Epithelial cell of esophagus (primary cell): ENCODE results near the gene SEC62.
A peak's percentile ranks its signal among the peaks of the same experiment; 100 is the strongest.

Experiments used
- DNase-seq: peaks from one replicate; pipeline ENCODE4 v3.0.0; 2010; ENCODE audit warnings: low read depth
- H3K4me3 ChIP-seq: 2 replicates; pipeline ENCODE4 v1.5.1; 2011; ENCODE audit warnings: mild to moderate bottlenecking, low read length, control low read depth
- TF ChIP-seq, protein P1 (sequence below): IDR thresholded peaks from 2 replicates; pipeline ENCODE4 v1.5.1; 2011; ENCODE audit warnings: low read depth, mild to moderate bottlenecking, low read length, control low read depth, inconsistent platforms; ENCODE audit not compliant: insufficient read depth; ENCODE audit errors: missing control alignments

Gene SEC62

GRCh38 chr3:169966428-169966950, at the start of gene SEC62:
TSS of gene SEC62 (plus strand) at chr3:169966807. CDS start at chr3:169966823, 16 bp downstream.
- H3K4me3 ChIP-seq: peak within 1 kb of the TSS; percentile 91
- TF ChIP-seq, protein P1, sequence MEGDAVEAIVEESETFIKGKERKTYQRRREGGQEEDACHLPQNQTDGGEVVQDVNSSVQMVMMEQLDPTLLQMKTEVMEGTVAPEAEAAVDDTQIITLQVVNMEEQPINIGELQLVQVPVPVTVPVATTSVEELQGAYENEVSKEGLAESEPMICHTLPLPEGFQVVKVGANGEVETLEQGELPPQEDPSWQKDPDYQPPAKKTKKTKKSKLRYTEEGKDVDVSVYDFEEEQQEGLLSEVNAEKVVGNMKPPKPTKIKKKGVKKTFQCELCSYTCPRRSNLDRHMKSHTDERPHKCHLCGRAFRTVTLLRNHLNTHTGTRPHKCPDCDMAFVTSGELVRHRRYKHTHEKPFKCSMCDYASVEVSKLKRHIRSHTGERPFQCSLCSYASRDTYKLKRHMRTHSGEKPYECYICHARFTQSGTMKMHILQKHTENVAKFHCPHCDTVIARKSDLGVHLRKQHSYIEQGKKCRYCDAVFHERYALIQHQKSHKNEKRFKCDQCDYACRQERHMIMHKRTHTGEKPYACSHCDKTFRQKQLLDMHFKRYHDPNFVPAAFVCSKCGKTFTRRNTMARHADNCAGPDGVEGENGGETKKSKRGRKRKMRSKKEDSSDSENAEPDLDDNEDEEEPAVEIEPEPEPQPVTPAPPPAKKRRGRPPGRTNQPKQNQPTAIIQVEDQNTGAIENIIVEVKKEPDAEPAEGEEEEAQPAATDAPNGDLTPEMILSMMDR: peak; percentile 31

GRCh38 chr3:169923189-169923588, 43.4 kb upstream of the SEC62 start:
- TF ChIP-seq, protein P1: no peak
- H3K4me3 ChIP-seq: no peak overlapping the region
- no peak for DNase-seq

More at GRCh38 chr3:169966428-169966950, at the start of gene SEC62:
- DNase-seq: peak; percentile 90

DNA sequence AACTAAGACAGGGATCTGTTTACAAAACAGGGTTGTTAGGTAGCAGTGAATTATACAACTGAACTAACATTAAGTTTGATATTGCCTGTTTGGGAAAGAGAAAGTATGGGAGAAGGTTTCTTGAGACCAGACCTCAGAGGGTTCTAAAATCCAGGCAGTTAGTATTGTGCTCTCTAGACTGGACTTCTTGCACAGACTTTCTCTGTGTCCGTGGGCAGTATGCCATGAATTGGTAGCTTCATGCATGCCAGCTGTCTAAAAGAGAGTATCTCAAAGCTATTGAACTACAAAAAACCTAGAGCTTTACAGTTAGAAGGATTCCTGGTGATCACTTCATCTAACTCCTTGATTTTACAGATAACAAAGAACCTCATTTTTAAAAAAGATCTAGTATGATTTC, 42.8 kb upstream of the SEC62 start:
- TF ChIP-seq, protein P1: no peak
- DNase-seq: no peak
- no peak overlapping the region for H3K4me3 ChIP-seq

- DNase-seq: no peak
- TF ChIP-seq, protein P1: no peak
- H3K4me3 ChIP-seq: no peak overlapping the region
These were observed 36.6 kb upstream of the SEC62 start for GRCh38 chr3:169929830-169930519.

- DNase-seq: no peak
- no peak overlapping the region for H3K4me3 ChIP-seq
- TF ChIP-seq, protein P1: no peak
These were observed 35.8 kb upstream of the SEC62 start for GRCh38 chr3:169930843-169931242.

DNA sequence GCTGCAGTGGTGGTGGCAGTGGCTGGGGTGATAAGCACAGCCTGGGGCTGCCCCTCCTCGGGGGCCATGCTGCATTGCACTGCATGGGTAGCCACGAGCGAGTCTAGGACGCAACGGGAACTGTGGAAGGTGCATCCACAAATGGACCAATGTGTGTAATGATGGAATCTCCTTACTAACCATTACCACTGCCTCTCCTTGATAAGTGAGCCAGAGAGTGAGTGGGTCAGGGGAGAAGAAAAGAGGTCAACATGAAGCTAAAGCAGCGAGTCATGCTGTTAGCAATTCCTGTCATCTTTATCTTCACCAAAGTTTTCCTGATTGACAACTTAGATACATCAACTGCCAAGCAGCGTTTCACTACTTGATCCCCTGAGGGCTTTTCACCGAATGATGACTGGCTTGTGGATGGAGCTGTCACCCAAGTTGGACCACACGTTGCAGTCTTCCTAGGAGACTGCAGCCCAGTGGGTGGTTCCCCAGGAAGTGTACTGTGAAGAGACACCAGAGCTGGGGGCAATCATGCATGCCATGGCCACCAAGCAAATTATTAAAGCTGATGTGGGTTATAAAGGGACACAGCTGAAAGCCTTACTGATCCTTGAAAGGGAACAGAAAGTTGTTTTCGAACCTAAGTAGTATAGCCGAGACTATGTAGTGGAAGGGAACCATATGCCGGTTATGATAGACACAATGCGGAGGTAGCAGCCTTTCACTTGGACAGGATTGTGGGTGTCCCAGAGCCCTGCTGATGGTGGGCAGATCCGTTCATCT, 34.7 kb upstream of the SEC62 start:
- TF ChIP-seq, protein P1: no peak
- H3K4me3 ChIP-seq: no peak overlapping the region
- DNase-seq: no peak

GRCh38 chr3:169939320-169939719, 27.3 kb upstream of the SEC62 start:
- H3K4me3 ChIP-seq: no peak overlapping the region
- TF ChIP-seq, protein P1: no peak
- no peak for DNase-seq
